Heart left ventricle (tissue), 16 donors: ENCODE data around the gene MAP2K5. TPM values are rescaled to one million over a fixed set of nuclear protein-coding genes. Genes with fewer than 3 reads are reported as not detected.

ENCODE experiments used
- ATAC-seq, 4 donors: fragments of 200-7000 bp; cut with Tn5 transposase; one replicate each; pipeline ENCODE4 v1.9.1; 2020 to 2022; ENCODE audit warnings: moderate library complexity in 4 of 4, mild to moderate bottlenecking in 3 of 4, moderate number of reproducible peaks in 1 of 4
- DNase-seq, 5 donors: peaks; one replicate each; pipeline ENCODE4 v3.0.0-alpha.2; 2020
- H3K27ac ChIP-seq, 12 donors: fragments of 200-600 bp; sonication (generic) in 4 of 12; one replicate each; pipeline versions ENCODE4 v1.5.0 to v1.8.0; 2016 to 2022; ENCODE audit warnings: mild to moderate bottlenecking in 2 of 12
- H3K27me3 ChIP-seq, 9 donors: fragments of 200-600 bp; sonication (generic) in 2 of 9; one replicate each; pipeline versions ENCODE4 v1.5.1 to v1.8.0; 2016 to 2022; ENCODE audit warnings: mild to moderate bottlenecking in 3 of 9
- H3K36me3 ChIP-seq, 9 donors: fragments of 200-600 bp; sonication (generic) in 2 of 9; one replicate each; pipeline versions ENCODE4 v1.5.0 to v1.8.0; 2018 to 2022; ENCODE audit warnings: mild to moderate bottlenecking in 2 of 9
- H3K4me1 ChIP-seq, 12 donors: fragments of 200-600 bp; sonication (generic) in 4 of 12; one replicate each; pipeline versions ENCODE4 v1.5.0 to v1.8.0; 2016 to 2022; ENCODE audit warnings: mild to moderate bottlenecking in 3 of 12
- H3K4me3 ChIP-seq, 12 donors: fragments of 200-600 bp; sonication (generic) in 4 of 12; one replicate each; pipeline versions ENCODE4 v1.5.0 to v1.8.0; 2017 to 2022; ENCODE audit warnings: mild to moderate bottlenecking in 9 of 12, moderate library complexity in 4 of 12
- H3K9me3 ChIP-seq, 12 donors: fragments of 200-600 bp; sonication (generic) in 4 of 12; one replicate each; pipeline versions ENCODE4 v1.5.0 to v1.8.0; 2016 to 2022; ENCODE audit warnings: mild to moderate bottlenecking in 1 of 12
- CTCF ChIP-seq, 12 donors: fragments of 200-600 bp; sonication (generic) in 4 of 12; IDR thresholded peaks; one replicate each; pipeline versions ENCODE4 v1.5.0 to v1.8.0; 2018 to 2022; ENCODE audit warnings: antibody characterized with exemption in 12 of 12, mild to moderate bottlenecking in 5 of 12
- POLR2A ChIP-seq, 2 donors: fragments of 450-650 bp; IDR thresholded peaks; one replicate each; pipeline ENCODE4 v1.6.1; 2017; ENCODE audit warnings: antibody characterized with exemption in 2 of 2, mild to moderate bottlenecking in 2 of 2, moderate library complexity in 2 of 2
- WGBS, 4 donors: extraction: QIAGEN DNeasy Blood & Tissue Kit in 2 of 4; methylation state at CpG; one replicate each; pipeline versions ENCODE4 v1.1.5 to v1.1.7; 2013 to 2018; 5-methylcytosine and 5-hydroxymethylcytosine counted together
- intact Hi-C, 10 donors: fragments of 100-400 bp; cut with DNase I; formaldehyde crosslinking; loops; one replicate each; pipeline versions ENCODE4 v1.11.1 to v1.14.2; 2022
- polyA plus RNA-seq, 2 donors: library from polyadenylated mRNA; stranded (reverse); fragments of 200-250 nt; gene quantifications; one replicate each; pipeline ENCODE4 v1.2.3, GENCODE V29; 2013
- total RNA-seq, 9 donors: library from RNA; depleted of rRNA in 2 of 9; stranded (reverse); fragments of >200 nt in 2 of 9; fragmentation: NEBNext Ultra II Directional in 3 of 9; extraction: Animal tissue kit (Norgen Biotek cat#: 25700) in 3 of 9; gene quantifications; one replicate each; pipeline versions ENCODE4 v1.1.0 to v1.2.4, GENCODE V29; 2016 to 2023
- donor health status: ischemic (EF 13 %, LVEDD 7.1; RV severe dilation, severe dysfunction).
- donor health status: healthy with polysubstance abuse.
- donor health status: DM: no; HTN: yes; CAD: no.
- donor health status: DM: no; HTN: no; CAD: no.
- donor health status: ischemic (EF 25% LVEDD 6.9; RV normal size, moderate dysfunction).
- donor health status: ischemic (EF 25% LVEDD 5.7; RV mildly dilated, moderate dysfunction).
- donor health status: healthy.
- donor health status: DM: yes; HTN: yes; CAD: no.
- donor health status: ischemic (EF 35%, LVEDD 5.7; RV mildly dilated, moderate dysfunction).
- donor health status: nonischemic (EF 11% LVEDD 7.7; RV severe dilation, severe dysfunction).
- donor health status: DM: yes; HTN: yes; CAD: no.
- donor health status: PGD.
- donor health status: ischemic (EF 29% LVEDD 5.4; RV normal size, mild dysfunction).
- donor health status: nonischemic (EF 23%, LVEDD 6.1; RV moderate dilation, normal function).

The MAP2K5 gene
- total and polyA plus RNA-seq, 11 donors = 8.1 to 32.0 (median 19.1) TPM

- ATAC-seq (no peak), DNase-seq (no peak)
- H3K4me3 ChIP-seq = no peak overlapping the region
- no peaks in the 10 kb centered on the region for H3K27me3 ChIP-seq
- H3K4me1 ChIP-seq = peaks cover 0 to 4% (median 0%) of the 10 kb centered on the region in 12 donors
- H3K36me3 ChIP-seq = peaks cover 0 to 26% (median 10%) of the 10 kb centered on the region in 9 donors
- no peak for TF ChIP-seq POLR2A (IDR thresholded peaks at IDR 0.05)
- no peak for TF ChIP-seq CTCF (IDR thresholded peaks at IDR 0.05)
- 89 to 100% (median 99%) methylated on average over 1 of the region's 1 CpG for WGBS, 4 donors
- intact Hi-C loops = no loop called here
- H3K9me3 ChIP-seq = peaks cover 0 to 9% (median 0%) of the 10 kb centered on the region in 12 donors
- no peak overlapping the region for H3K27ac ChIP-seq
These were observed 16.7 kb downstream of the MAP2K5 start for GRCh38 chr15:67559158-67559557.

GRCh38 chr15:67559576-67559975 is 17.1 kb downstream of the MAP2K5 start:
- no peak for DNase-seq
- H3K27ac ChIP-seq = no peak overlapping the region
- H3K27me3 ChIP-seq = no peaks in the 10 kb centered on the region
- intact Hi-C loops = no loop called here
- H3K4me3 ChIP-seq = no peak overlapping the region
- ATAC-seq = no peak
- H3K4me1 ChIP-seq = peaks cover 0 to 4% (median 0%) of the 10 kb centered on the region in 12 donors
- peaks cover 0 to 26% (median 10%) of the 10 kb centered on the region in 9 donors for H3K36me3 ChIP-seq
- 91 to 99% (median 97%) methylated on average over 2 of the region's 2 CpGs for WGBS, 4 donors
- H3K9me3 ChIP-seq = peaks cover 0 to 9% (median 0%) of the 10 kb centered on the region in 12 donors
- TF ChIP-seq CTCF (IDR thresholded peaks at IDR 0.05) (no peak), POLR2A (IDR thresholded peaks at IDR 0.05) (no peak)

- H3K36me3 ChIP-seq = peaks cover 0 to 26% (median 8%) of the 10 kb centered on the region in 9 donors
- H3K9me3 ChIP-seq = peaks cover 0 to 9% (median 0%) of the 10 kb centered on the region in 12 donors
- peaks cover 0 to 9% (median 0%) of the 10 kb centered on the region in 12 donors for H3K4me1 ChIP-seq
- H3K4me3 ChIP-seq = no peak overlapping the region
- 90 to 97% (median 91%) methylated on average over 1 of the region's 1 CpG for WGBS, 4 donors
- ATAC-seq = no peak
- intact Hi-C loops = no loop called here
- TF ChIP-seq POLR2A (IDR thresholded peaks at IDR 0.05) = no peak
- no peak for TF ChIP-seq CTCF (IDR thresholded peaks at IDR 0.05)
- H3K27ac ChIP-seq = no peak overlapping the region
- DNase-seq = no peak
- no peaks in the 10 kb centered on the region for H3K27me3 ChIP-seq
These were observed 17.8 kb downstream of the MAP2K5 start for GRCh38 chr15:67560320-67560719.

- ATAC-seq (no peak), DNase-seq (no peak)
- no peak for TF ChIP-seq POLR2A (IDR thresholded peaks at IDR 0.05)
- no peak for TF ChIP-seq CTCF (IDR thresholded peaks at IDR 0.05)
- H3K36me3 ChIP-seq = peaks cover 0 to 21% (median 0%) of the 10 kb centered on the region in 9 donors
- intact Hi-C loops = no loop called here
- no peak overlapping the region for H3K27ac ChIP-seq
- H3K9me3 ChIP-seq = peaks cover 0 to 3% (median 0%) of the 10 kb centered on the region in 12 donors
- 95 to 98% (median 96%) methylated on average over 5 of the region's 5 CpGs for WGBS, 4 donors
- no peaks in the 10 kb centered on the region for H3K27me3 ChIP-seq
- H3K4me1 ChIP-seq = peaks cover 0 to 9% (median 0%) of the 10 kb centered on the region in 12 donors
- no peak overlapping the region for H3K4me3 ChIP-seq
These were observed 20.6 kb downstream of the MAP2K5 start for GRCh38 chr15:67563092-67563491.
